Measurements from ENCODE around the gene RAMACL. TPM values are rescaled to one million over a fixed set of nuclear protein-coding genes. Genes with fewer than 3 reads are reported as not detected.

The RAMACL gene
- total RNA-seq, 1 donor from 2014 or later, result 9.5 TPM

- no peak for DNase-seq
- Mint-ChIP-seq H3K9me3 (ENCODE audit: unreplicated experiment) (no peaks in the 10 kb centered on the region), H3K27me3 (ENCODE audit: unreplicated experiment) (no peaks in the 10 kb centered on the region), H3K4me3 (ENCODE audit: unreplicated experiment) (no peak overlapping the region), H3K4me1 (ENCODE audit: low read depth, unreplicated experiment) (peaks cover 10% of the 10 kb centered on the region), H3K27ac (ENCODE audit: unreplicated experiment) (no peak overlapping the region), H3K36me3 (ENCODE audit: unreplicated experiment) (peaks cover 6% of the 10 kb centered on the region)
- no peak for TF ChIP-seq CTCF (IDR thresholded peaks at IDR 0.05; ENCODE audit: partially characterized antibody, unreplicated experiment)
These were observed 19.3 kb upstream of the RAMACL start for GRCh38 chr6:166605752-166606151.

GRCh38 chr6:166604911-166605310 lies 18.4 kb upstream of the RAMACL start:
- Mint-ChIP-seq H3K4me3 (ENCODE audit: unreplicated experiment) (no peak overlapping the region), H3K36me3 (ENCODE audit: unreplicated experiment) (peaks cover 6% of the 10 kb centered on the region), H3K9me3 (ENCODE audit: unreplicated experiment) (no peaks in the 10 kb centered on the region), H3K4me1 (ENCODE audit: low read depth, unreplicated experiment) (peaks cover 4% of the 10 kb centered on the region), H3K27me3 (ENCODE audit: unreplicated experiment) (no peaks in the 10 kb centered on the region), H3K27ac (ENCODE audit: unreplicated experiment) (no peak overlapping the region)
- TF ChIP-seq CTCF (IDR thresholded peaks at IDR 0.05; ENCODE audit: partially characterized antibody, unreplicated experiment), result no peak
- no peak for DNase-seq

- TF ChIP-seq CTCF (IDR thresholded peaks at IDR 0.05; ENCODE audit: partially characterized antibody, unreplicated experiment), result no peak
- no peak for DNase-seq
- H3K4me3 Mint-ChIP-seq (ENCODE audit: unreplicated experiment), result no peak overlapping the region
- H3K27me3 Mint-ChIP-seq (ENCODE audit: unreplicated experiment), result no peaks in the 10 kb centered on the region
- H3K27ac Mint-ChIP-seq (ENCODE audit: unreplicated experiment), result no peak overlapping the region
- peaks cover 3% of the 10 kb centered on the region for H3K4me1 Mint-ChIP-seq (ENCODE audit: low read depth, unreplicated experiment)
- no peaks in the 10 kb centered on the region for H3K9me3 Mint-ChIP-seq (ENCODE audit: unreplicated experiment)
- H3K36me3 Mint-ChIP-seq (ENCODE audit: unreplicated experiment), result peaks cover 6% of the 10 kb centered on the region
These were observed 17.9 kb upstream of the RAMACL start for GRCh38 chr6:166604328-166604727.

- Mint-ChIP-seq H3K4me3 (ENCODE audit: unreplicated experiment) (no peak overlapping the region), H3K9me3 (ENCODE audit: unreplicated experiment) (no peaks in the 10 kb centered on the region), H3K36me3 (ENCODE audit: unreplicated experiment) (peaks cover 6% of the 10 kb centered on the region), H3K27ac (ENCODE audit: unreplicated experiment) (no peak overlapping the region), H3K27me3 (ENCODE audit: unreplicated experiment) (no peaks in the 10 kb centered on the region), H3K4me1 (ENCODE audit: low read depth, unreplicated experiment) (peaks cover 3% of the 10 kb centered on the region)
- DNase-seq, result no peak
- TF ChIP-seq CTCF (IDR thresholded peaks at IDR 0.05; ENCODE audit: partially characterized antibody, unreplicated experiment), result no peak
These were observed 16.7 kb upstream of the RAMACL start for GRCh38 chr6:166603043-166603690.

GRCh38 chr6:166601956-166602355 lies 15.5 kb upstream of the RAMACL start:
- no peak for DNase-seq
- H3K27ac Mint-ChIP-seq (ENCODE audit: unreplicated experiment), result no peak overlapping the region
- H3K4me1 Mint-ChIP-seq (ENCODE audit: low read depth, unreplicated experiment), result peaks cover 5% of the 10 kb centered on the region
- no peaks in the 10 kb centered on the region for H3K27me3 Mint-ChIP-seq (ENCODE audit: unreplicated experiment)
- peaks cover 9% of the 10 kb centered on the region for H3K36me3 Mint-ChIP-seq (ENCODE audit: unreplicated experiment)
- no peaks in the 10 kb centered on the region for H3K9me3 Mint-ChIP-seq (ENCODE audit: unreplicated experiment)
- TF ChIP-seq CTCF (IDR thresholded peaks at IDR 0.05; ENCODE audit: partially characterized antibody, unreplicated experiment), result no peak
- no peak overlapping the region for H3K4me3 Mint-ChIP-seq (ENCODE audit: unreplicated experiment)
